Naive thymus-derived CD8-positive, alpha-beta T cell (primary cell): Measurements from ENCODE around the gene SLFN14. TPM values are rescaled to one million over a fixed set of nuclear protein-coding genes. Genes with fewer than 3 reads are reported as not detected.

Experiments
- ATAC-seq, 2 donors: fragments of 150-1000 bp; cut with Tn5 transposase in 1 of 2; sonication (Bioruptor Pico), chemical (Tn5 transposase) in 1 of 2; 1 replicate in 1 of 2; 2 replicates in 1 of 2; pipeline ENCODE4 v1.10.0; 2021; ENCODE audit warnings: mild to moderate bottlenecking in 2 of 2, moderate library complexity in 2 of 2
- POLR2A ChIA-PET: fragments of 350-600 bp; sonication (Branson Sonifier 250); formaldehyde crosslinking; loops from one replicate; lab custom pipeline; 2021; ENCODE audit warnings: antibody characterized with exemption; lab: Charles Lee
- DNase-seq, 10 donors: peaks; one replicate each; pipeline versions ENCODE4 v3.0.0 to v3.0.0-alpha.2; 2020 to 2022
- H3K27ac Mint-ChIP-seq, 10 donors: one replicate each; pipeline ENCODE4 v1.8.0; 2020 to 2022; ENCODE audit warnings: mild to moderate bottlenecking in 10 of 10, mixed read lengths in 10 of 10, moderate library complexity in 4 of 10, inconsistent platforms in 1 of 10
- H3K27me3 Mint-ChIP-seq, 5 donors: one replicate each; pipeline ENCODE4 v1.8.0; 2021 to 2022; ENCODE audit warnings: mixed read lengths in 5 of 5
- H3K36me3 Mint-ChIP-seq, 3 donors: one replicate each; pipeline ENCODE4 v1.8.0; 2020 to 2022; ENCODE audit warnings: mixed read lengths in 3 of 3, mild to moderate bottlenecking in 2 of 3, inconsistent platforms in 1 of 3
- H3K4me1 Mint-ChIP-seq, 4 donors: one replicate each; pipeline ENCODE4 v1.8.0; 2021 to 2022; ENCODE audit warnings: mixed read lengths in 4 of 4
- H3K4me3 Mint-ChIP-seq, 10 donors: one replicate each; pipeline ENCODE4 v1.8.0; 2020 to 2022; ENCODE audit warnings: mild to moderate bottlenecking in 10 of 10, mixed read lengths in 10 of 10, moderate library complexity in 6 of 10, inconsistent platforms in 1 of 10
- H3K9me3 Mint-ChIP-seq, 9 donors: one replicate each; pipeline ENCODE4 v1.8.0; 2020 to 2022; ENCODE audit warnings: mixed read lengths in 9 of 9, mild to moderate bottlenecking in 3 of 9, inconsistent platforms in 1 of 9, moderate library complexity in 1 of 9
- polyA plus RNA-seq, 3 donors: library from polyadenylated mRNA; unstranded; fragments of 300-500 nt; fragmentation: Illumina TruSeq; gene quantifications; one replicate each; pipeline ENCODE4 v1.2.3, GENCODE V29; 2021
- total RNA-seq, 8 experiments: library from RNA in 2 of 8; stranded (reverse) in 2 of 8; gene quantifications; one replicate each; pipeline ENCODE4 v1.2.3 and lab custom pipeline; 2021 to 2026

SLFN14 gene
- total and polyA plus RNA-seq, 5 experiments from 2014 or later, result 0.06 to 0.33 (median 0.13) TPM; not detected in 2

DNA sequence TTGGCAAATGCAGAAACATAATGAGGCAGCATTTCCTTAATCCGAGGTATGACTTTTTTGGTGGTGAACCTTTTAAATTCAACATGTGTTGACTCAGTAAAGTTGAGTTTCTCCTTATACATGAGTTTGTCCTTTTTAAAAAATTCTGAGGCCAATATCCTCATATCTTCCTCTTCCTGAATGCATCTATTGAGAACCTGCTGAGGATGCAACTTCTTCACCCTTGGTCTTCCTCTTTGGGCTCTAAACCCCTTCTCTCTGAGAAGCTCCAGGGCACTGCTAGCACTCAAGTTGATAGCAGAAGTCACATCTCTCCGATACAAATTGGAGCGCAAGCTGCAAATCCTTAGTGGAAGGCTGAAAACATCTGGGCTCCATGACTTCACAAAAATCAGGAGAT is 3.3 kb downstream of the SLFN14 start:
- POLR2A ChIA-PET, result no interaction called here
- ATAC-seq, result no peak
- peaks cover 0 to 2% (median 0%) of the 10 kb centered on the region in 3 donors for H3K36me3 Mint-ChIP-seq
- no peak overlapping the region for H3K27ac Mint-ChIP-seq
- peaks cover 0 to 6% (median 3%) of the 10 kb centered on the region in 5 donors for H3K27me3 Mint-ChIP-seq
- H3K4me3 Mint-ChIP-seq, result no peak overlapping the region
- H3K4me1 Mint-ChIP-seq, result no peaks in the 10 kb centered on the region
- DNase-seq, result no peak
- H3K9me3 Mint-ChIP-seq, result no peaks in the 10 kb centered on the region

DNA sequence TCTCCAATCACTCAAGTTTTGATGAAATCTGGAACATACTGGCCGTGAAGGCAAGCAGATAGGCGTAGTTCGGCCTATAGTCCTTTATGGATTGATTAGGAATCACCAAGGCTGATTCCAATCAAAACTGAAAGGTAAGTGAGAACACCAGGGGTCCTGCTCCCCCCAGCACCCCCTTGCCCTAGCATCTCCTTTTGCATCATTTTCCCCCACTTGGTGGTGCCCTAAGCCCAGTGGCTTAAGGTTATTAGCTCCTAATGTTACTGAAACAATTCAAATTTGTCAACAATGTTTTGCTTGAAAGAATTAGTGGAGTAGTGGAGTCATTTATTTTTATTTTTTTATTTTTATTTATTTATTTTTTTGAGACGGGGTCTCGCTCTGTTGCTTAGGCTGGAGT is 4.9 kb downstream of the SLFN14 start:
- ATAC-seq (no peak), DNase-seq (no peak)
- H3K4me1 Mint-ChIP-seq, result no peaks in the 10 kb centered on the region
- POLR2A ChIA-PET, result no interaction called here
- no peak overlapping the region for H3K27ac Mint-ChIP-seq
- no peak overlapping the region for H3K4me3 Mint-ChIP-seq
- H3K9me3 Mint-ChIP-seq, result no peaks in the 10 kb centered on the region
- peaks cover 0 to 2% (median 0%) of the 10 kb centered on the region in 3 donors for H3K36me3 Mint-ChIP-seq
- H3K27me3 Mint-ChIP-seq, result peaks cover 0 to 6% (median 0%) of the 10 kb centered on the region in 5 donors

DNA sequence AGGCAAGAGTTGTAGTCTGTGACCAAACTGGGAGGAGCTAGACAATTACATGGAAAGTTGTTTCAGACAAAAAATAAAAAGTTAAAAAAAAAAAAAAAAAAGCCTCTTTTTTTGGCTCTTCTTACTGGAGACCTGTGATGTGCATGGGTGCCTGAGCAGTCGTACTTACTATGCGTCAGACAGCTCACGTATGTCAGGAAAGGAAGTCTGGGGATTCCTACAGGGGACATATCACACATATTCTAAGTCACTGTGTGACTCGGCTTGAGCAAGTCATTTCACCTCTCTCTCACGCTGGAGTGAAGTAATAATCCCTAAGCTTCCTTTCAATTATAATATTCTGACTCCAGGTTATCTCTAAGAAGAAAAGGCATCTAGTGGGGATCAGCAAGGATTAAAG is 6.0 kb downstream of the SLFN14 start:
- H3K27ac Mint-ChIP-seq, result peak overlapping the region in 2 of 10 donors; percentile 21 to 34
- H3K27me3 Mint-ChIP-seq, result peaks cover 0 to 6% (median 0%) of the 10 kb centered on the region in 5 donors
- H3K4me1 Mint-ChIP-seq, result no peaks in the 10 kb centered on the region
- peaks cover 0 to 2% (median 0%) of the 10 kb centered on the region in 3 donors for H3K36me3 Mint-ChIP-seq
- POLR2A ChIA-PET, result interaction anchor here (0.7 kb wide), 1 partner anchor 286 kb away, joined by 3 read pairs; no protein-coding TSS in a partner anchor
- ATAC-seq (no peak), DNase-seq (no peak)
- H3K4me3 Mint-ChIP-seq, result no peak overlapping the region
- no peaks in the 10 kb centered on the region for H3K9me3 Mint-ChIP-seq

DNA sequence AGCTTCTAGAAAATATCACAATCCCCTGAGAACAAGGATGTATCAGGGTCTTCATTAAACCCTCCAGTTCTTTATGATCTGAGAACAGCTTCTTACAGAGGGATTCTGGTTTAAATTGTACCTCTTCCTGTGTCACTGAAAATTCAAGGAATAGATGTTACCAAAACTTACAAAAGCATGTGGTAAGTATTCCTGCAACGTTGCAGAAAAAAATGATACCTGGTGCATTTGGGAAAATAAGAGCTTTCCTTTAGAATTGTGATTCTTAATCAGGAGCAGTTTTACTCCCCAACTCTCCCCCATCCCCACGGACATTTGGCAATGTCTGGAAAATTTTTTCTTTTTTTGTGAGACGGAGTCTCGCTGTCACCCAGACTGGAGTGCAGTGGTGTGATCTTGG is 7.3 kb downstream of the SLFN14 start:
- Mint-ChIP-seq H3K9me3 (no peaks in the 10 kb centered on the region), H3K4me3 (no peak overlapping the region), H3K27me3 (no peaks in the 10 kb centered on the region), H3K27ac (no peak overlapping the region), H3K36me3 (peaks cover 0 to 2% (median 0%) of the 10 kb centered on the region in 3 donors), H3K4me1 (no peaks in the 10 kb centered on the region)
- POLR2A ChIA-PET, result interaction anchor here (0.6 to 1.0 kb wide), 3 partner anchors 17 to 356 kb away, joined by 3 to 6 read pairs (median 3); no protein-coding TSS in a partner anchor
- DNase-seq (no peak), ATAC-seq (no peak)

- ATAC-seq (no peak), DNase-seq (no peak)
- POLR2A ChIA-PET, result no interaction called here
- H3K27ac Mint-ChIP-seq, result no peak overlapping the region
- H3K36me3 Mint-ChIP-seq, result peaks cover 0 to 3% (median 0%) of the 10 kb centered on the region in 3 donors
- H3K27me3 Mint-ChIP-seq, result no peaks in the 10 kb centered on the region
- peaks cover 0 to 14% (median 4%) of the 10 kb centered on the region in 4 donors for H3K4me1 Mint-ChIP-seq
- no peaks in the 10 kb centered on the region for H3K9me3 Mint-ChIP-seq
- no peak overlapping the region for H3K4me3 Mint-ChIP-seq
Observed at GRCh38 chr17:35548978-35549377, 11.6 kb downstream of the SLFN14 start.

GRCh38 chr17:35548208-35548810 is 12.3 kb downstream of the SLFN14 start:
- Mint-ChIP-seq H3K27me3 (no peaks in the 10 kb centered on the region), H3K9me3 (no peaks in the 10 kb centered on the region), H3K4me3 (no peak overlapping the region), H3K36me3 (peaks cover 0 to 2% (median 0%) of the 10 kb centered on the region in 3 donors), H3K4me1 (peaks cover 2 to 17% (median 7%) of the 10 kb centered on the region in 4 donors), H3K27ac (no peak overlapping the region)
- POLR2A ChIA-PET, result no interaction called here
- ATAC-seq (no peak), DNase-seq (no peak)

GRCh38 chr17:35546487-35546886 is 14.1 kb downstream of the SLFN14 start:
- Mint-ChIP-seq H3K27me3 (no peaks in the 10 kb centered on the region), H3K36me3 (peaks cover 0 to 2% (median 0%) of the 10 kb centered on the region in 3 donors), H3K9me3 (no peaks in the 10 kb centered on the region), H3K4me3 (no peak overlapping the region), H3K27ac (no peak overlapping the region), H3K4me1 (peaks cover 4 to 24% (median 11%) of the 10 kb centered on the region in 4 donors)
- no peak for ATAC-seq
- POLR2A ChIA-PET, result no interaction called here
- DNase-seq, result no peak

DNA sequence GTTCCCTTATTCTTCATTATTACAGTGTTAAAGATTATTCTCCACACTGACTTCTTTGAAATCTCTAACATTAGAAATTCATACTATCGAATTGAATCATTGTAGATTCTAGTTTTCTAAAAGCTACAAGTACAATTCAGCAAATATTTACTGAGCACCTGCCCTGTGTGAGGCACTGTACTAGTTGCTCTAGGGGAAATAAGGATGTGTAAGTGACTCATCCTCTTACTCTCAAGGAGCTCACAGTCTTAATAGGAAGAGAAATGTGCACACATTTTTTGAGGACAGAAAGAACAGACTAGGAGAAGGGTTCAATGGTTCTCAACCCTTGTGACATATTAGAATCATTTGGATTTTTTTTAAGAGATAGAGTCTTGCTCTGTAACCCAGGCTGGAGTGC is 15.5 kb downstream of the SLFN14 start:
- Mint-ChIP-seq H3K4me3 (no peak overlapping the region), H3K4me1 (peaks cover 12 to 37% (median 20%) of the 10 kb centered on the region in 4 donors), H3K36me3 (peaks cover 0 to 2% (median 0%) of the 10 kb centered on the region in 3 donors), H3K27ac (peak overlapping the region in 1 of 10 donors; percentile 29), H3K9me3 (no peaks in the 10 kb centered on the region), H3K27me3 (no peaks in the 10 kb centered on the region)
- DNase-seq (no peak), ATAC-seq (no peak)
- POLR2A ChIA-PET, result interaction anchor here (0.6 kb wide), 1 partner anchor 36 kb away, joined by 3 read pairs; no protein-coding TSS in a partner anchor

DNA sequence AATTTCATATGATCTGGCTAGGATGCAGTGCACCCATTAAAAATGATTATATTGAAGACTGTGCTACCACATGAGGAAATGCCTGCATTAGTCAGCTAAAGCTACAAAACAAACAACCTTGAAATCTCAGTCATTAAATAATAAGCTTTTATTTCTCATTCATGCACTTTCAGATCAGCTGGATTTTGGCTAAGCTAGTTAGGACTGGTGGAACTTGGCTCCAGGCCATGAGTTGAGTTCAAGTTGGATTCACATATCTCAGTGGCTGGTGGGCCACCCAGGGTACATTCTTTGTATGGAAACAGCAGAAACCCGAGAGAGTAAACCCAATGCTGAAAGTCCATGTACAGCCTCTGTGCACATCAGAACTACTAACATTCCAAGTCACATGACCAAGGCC is 16.8 kb downstream of the SLFN14 start:
- no peak for ATAC-seq

GRCh38 chr17:35542990-35543389 is 17.6 kb downstream of the SLFN14 start:
- POLR2A ChIA-PET, result interaction anchor here (1.1 to 1.4 kb wide), 3 partner anchors 276 to 329 kb away, joined by 3 read pairs; partner anchors contain the start of gene SLFN5
- Mint-ChIP-seq H3K4me1 (peaks cover 18 to 59% (median 40%) of the 10 kb centered on the region in 4 donors), H3K9me3 (no peaks in the 10 kb centered on the region), H3K27me3 (no peaks in the 10 kb centered on the region), H3K27ac (peak overlapping the region in 6 of 10 donors; percentile 10 to 72 (median 42)), H3K36me3 (peaks cover 0 to 2% (median 0%) of the 10 kb centered on the region in 3 donors), H3K4me3 (peak overlapping the region in 1 of 10 donors; percentile 9)
- DNase-seq, result no peak
- no peak for ATAC-seq

More for the DNA sequence above, 16.8 kb downstream of the SLFN14 start:
- H3K4me1 Mint-ChIP-seq, result peaks cover 14 to 50% (median 32%) of the 10 kb centered on the region in 4 donors
- DNase-seq, result no peak
- H3K27ac Mint-ChIP-seq, result peak overlapping the region in 2 of 10 donors; percentile 10 to 11
- POLR2A ChIA-PET, result no interaction called here
- peaks cover 0 to 2% (median 0%) of the 10 kb centered on the region in 3 donors for H3K36me3 Mint-ChIP-seq
- H3K27me3 Mint-ChIP-seq, result no peaks in the 10 kb centered on the region
- no peaks in the 10 kb centered on the region for H3K9me3 Mint-ChIP-seq
- no peak overlapping the region for H3K4me3 Mint-ChIP-seq

- H3K36me3 Mint-ChIP-seq, result peaks cover 0 to 3% (median 0%) of the 10 kb centered on the region in 3 donors
- peak overlapping the region; percentile 77 to 100 (median 95) for H3K27ac Mint-ChIP-seq
- H3K9me3 Mint-ChIP-seq, result no peaks in the 10 kb centered on the region
- peaks cover 18 to 63% (median 48%) of the 10 kb centered on the region in 4 donors for H3K4me1 Mint-ChIP-seq
- DNase-seq (no peak), ATAC-seq (no peak)
- H3K27me3 Mint-ChIP-seq, result no peaks in the 10 kb centered on the region
- POLR2A ChIA-PET, result interaction anchor here (0.8 to 11.9 kb wide), 5 partner anchors 9 to 327 kb away, joined by 3 to 153 read pairs (median 5); partner anchors contain the start of gene PEX12
- H3K4me3 Mint-ChIP-seq, result peak overlapping the region; percentile 70 to 98 (median 89)
Observed at GRCh38 chr17:35541434-35541833, 19.2 kb downstream of the SLFN14 start.

DNA sequence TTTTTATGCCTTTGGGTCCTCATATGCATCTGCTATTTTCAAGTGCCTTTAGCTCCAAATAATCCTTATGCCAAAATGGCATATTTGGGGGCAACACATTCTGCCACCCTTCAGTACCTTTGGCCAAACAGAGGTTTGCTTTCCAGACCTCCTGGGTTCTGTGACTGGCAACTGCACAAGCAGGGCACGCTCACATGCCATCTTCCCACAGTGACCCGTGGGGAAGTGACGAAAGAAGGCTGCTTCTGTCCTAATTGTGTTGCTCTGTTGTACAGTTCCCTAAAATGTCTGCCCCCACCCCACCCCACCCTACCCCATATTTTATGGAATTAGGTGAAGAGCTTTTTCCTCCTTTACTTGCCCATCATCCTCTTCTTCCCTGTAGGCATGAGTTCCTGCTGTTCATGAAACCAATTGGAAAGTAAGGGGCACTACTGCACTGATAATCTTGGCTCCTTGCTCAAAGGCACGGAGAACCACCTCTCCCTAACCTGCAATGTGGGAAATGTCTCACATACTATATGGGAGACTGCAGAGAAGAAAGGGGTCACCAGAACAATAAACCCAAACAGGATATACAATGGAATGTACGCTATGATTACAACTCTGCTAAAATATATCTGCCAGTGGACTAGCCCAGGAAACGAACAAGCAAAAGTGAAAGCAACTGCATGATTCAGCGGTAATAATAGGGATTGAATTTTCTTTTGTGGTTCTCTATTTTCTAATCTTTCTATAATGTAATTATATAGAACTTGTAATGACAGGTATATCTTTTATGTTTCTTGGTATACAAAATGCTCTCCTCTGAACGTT is 19.8 kb downstream of the SLFN14 start:
- POLR2A ChIA-PET, result interaction anchor here (0.9 to 11.9 kb wide), 9 partner anchors 9 to 370 kb away, joined by 3 to 153 read pairs (median 6); partner anchors contain the start of genes AP2B1, PEX12 and SLFN5
- Mint-ChIP-seq H3K27me3 (no peaks in the 10 kb centered on the region), H3K4me1 (peaks cover 18 to 62% (median 51%) of the 10 kb centered on the region in 4 donors), H3K4me3 (peak overlapping the region; percentile 70 to 98 (median 89)), H3K9me3 (no peaks in the 10 kb centered on the region), H3K27ac (peak overlapping the region; percentile 80 to 100 (median 95)), H3K36me3 (peaks cover 0 to 7% (median 5%) of the 10 kb centered on the region in 3 donors)
- DNase-seq, result peak in 3 of 10 donors; percentile 13 to 38 (median 33)
- ATAC-seq, result peak; percentile 37
